H1 (cell line): Measurements from ENCODE around the gene SNX32. TPM values are rescaled to one million over a fixed set of nuclear protein-coding genes. Genes with fewer than 3 reads are reported as not detected.
A peak's percentile ranks its signal among the peaks of the same experiment; 100 is the strongest.

ENCODE experiments used
- BCL11A ChIP-seq, 2 experiments: IDR thresholded peaks; one replicate each; pipeline ENCODE4 v1.6.1; 2011; ENCODE audit warnings: low read depth in 2 of 2, low read length in 2 of 2, mild to moderate bottlenecking in 2 of 2
- CTCF ChIP-seq, 3 experiments: IDR thresholded peaks; 1 replicate in 2 of 3; 2 replicates in 1 of 3; pipeline versions ENCODE4 v1.5.1 to v1.6.1; 2011; ENCODE audit warnings: low read length in 3 of 3, mild to moderate bottlenecking in 3 of 3, inconsistent platforms in 2 of 3, low read depth in 1 of 3, moderate library complexity in 1 of 3; ENCODE audit not compliant: insufficient read depth in 1 of 3; ENCODE audit errors: control extremely low read depth in 1 of 3
- HDAC6 ChIP-seq: IDR thresholded peaks from one replicate; pipeline ENCODE4 v1.7.1; 2012; ENCODE audit warnings: low read depth, mild to moderate bottlenecking, inconsistent platforms, low read length, moderate library complexity
- SRF ChIP-seq: IDR thresholded peaks from 2 replicates; pipeline ENCODE4 v1.6.1; 2011; ENCODE audit warnings: mild to moderate bottlenecking, low read depth, low read length, moderate library complexity
- TAF7 ChIP-seq: optimal IDR thresholded peaks from 2 replicates; pipeline ENCODE3; 2011; ENCODE audit warnings: low read depth, mild to moderate bottlenecking, inconsistent platforms, low read length, moderate library complexity, borderline replicate concordance
- TCF12 ChIP-seq: IDR thresholded peaks from 2 replicates; pipeline ENCODE4 v1.6.1; 2011; ENCODE audit warnings: low read depth, mild to moderate bottlenecking, low read length
- polyA plus RNA-seq, 7 experiments: library from polyadenylated mRNA; depleted of rRNA in 3 of 7; stranded (reverse) in 5 of 7; unstranded in 2 of 7; fragments of >200 nt in 5 of 7; fragments of 200-250 nt in 2 of 7; gene quantifications; 1 replicate in 5 of 7; 2 replicates in 1 of 7; 4 replicates in 1 of 7; pipeline versions ENCODE4 v1.2.1 to v1.2.3, GENCODE V29; 2011 to 2013; ENCODE audit warnings: missing spikeins in 2 of 7, mixed read lengths in 2 of 7
- total RNA-seq: library from RNA; stranded (reverse); fragmentation: NEBNext Ultra II Directional; extraction: Animal tissue kit (Norgen Biotek cat#: 25700); gene quantifications from 2 replicates; pipeline ENCODE4 v1.2.1, GENCODE V29; 2021

SNX32 gene
- total and polyA plus RNA-seq, 2 of the 8 experiments (the other 6 are each of a cell fraction or from before 2014, with no cell fraction given), result 0.76 to 2.2 TPM

GRCh38 chr11:65890324-65891218 is 56.8 kb downstream of the SNX32 start, which contains the start of gene CCDC85B (continued):
- no peak for TF ChIP-seq SRF
- TF ChIP-seq HDAC6, result no peak
- no peak for TF ChIP-seq TCF12
- peak; percentile 74 for TF ChIP-seq TAF7
- TF ChIP-seq BCL11A (IDR thresholded peaks at IDR 0.05; ENCODE audit: low read depth in 2 of 2, low read length in 2 of 2), result no peak
- TF ChIP-seq CTCF (IDR thresholded peaks at IDR 0.05; ENCODE audit: control extremely low read depth in 1 of 3, insufficient read depth in 1 of 3, low read depth in 1 of 3, low read length in 3 of 3), result peak in 2 of 3 experiments; percentile 25 to 45; a peak in 3 of 4 replicates
- TF ChIP-seq, all 59 proteins: peak for 19
